Stimulated activated CD4-positive, alpha-beta T cell treated with anti-CD3 and anti-CD28 coated beads, Interleukin-2, amount 100 ng/mL, for 4 hours (primary cell): Measurements from ENCODE around the gene PIAS2.
"Not testable (repeated sequence)": the region's sequence is repeated elsewhere in the genome, so short reads cannot be mapped to it uniquely, and the experiment has no call there.

Experiments
- DNase-seq: peaks from one replicate; pipeline ENCODE4 v3.0.0-alpha.2; 2020; ENCODE audit warnings: low read depth

The PIAS2 gene

GRCh38 chr18:46909497-46909896, 7.8 kb downstream of the PIAS2 start:
- no peak for DNase-seq

GRCh38 chr18:46903406-46903805, 13.9 kb downstream of the PIAS2 start:
- no peak for DNase-seq

- no peak for DNase-seq
Observed at GRCh38 chr18:46899274-46899948, 17.9 kb downstream of the PIAS2 start.

GRCh38 chr18:46894124-46894523, 23.2 kb downstream of the PIAS2 start:
- DNase-seq = no peak

GRCh38 chr18:46893360-46893759, 23.9 kb downstream of the PIAS2 start:
- DNase-seq = no peak

- DNase-seq = no peak
Observed at GRCh38 chr18:46892842-46893241, 24.5 kb downstream of the PIAS2 start.

GRCh38 chr18:46891742-46892214, 25.5 kb downstream of the PIAS2 start:
- DNase-seq = no peak

GRCh38 chr18:46888965-46889364, 28.3 kb downstream of the PIAS2 start:
- no peak for DNase-seq

- no peak for DNase-seq
Observed at GRCh38 chr18:46886893-46887292, 30.4 kb downstream of the PIAS2 start.

- no peak for DNase-seq
Observed at GRCh38 chr18:46883180-46883579, 34.1 kb downstream of the PIAS2 start.

GRCh38 chr18:46877329-46877987, 39.8 kb downstream of the PIAS2 start:
- DNase-seq = no peak

GRCh38 chr18:46868169-46868921, 49.0 kb downstream of the PIAS2 start:
- no peak for DNase-seq

GRCh38 chr18:46867367-46868143, 49.8 kb downstream of the PIAS2 start:
- DNase-seq = no peak

- no peak for DNase-seq
Observed at GRCh38 chr18:46866523-46866922, 50.8 kb downstream of the PIAS2 start.

GRCh38 chr18:46865245-46865644, 52.1 kb downstream of the PIAS2 start:
- DNase-seq = not testable (repeated sequence)

- no peak for DNase-seq
Observed at GRCh38 chr18:46859855-46860254, 57.5 kb downstream of the PIAS2 start.

- DNase-seq = no peak
Observed at GRCh38 chr18:46858290-46858689, 59.0 kb downstream of the PIAS2 start.

GRCh38 chr18:46856973-46857372, 60.3 kb downstream of the PIAS2 start:
- no peak for DNase-seq

- no peak for DNase-seq
Observed at GRCh38 chr18:46849007-46849406, 68.3 kb downstream of the PIAS2 start.

- DNase-seq = no peak
Observed at GRCh38 chr18:46843372-46843771, 73.9 kb downstream of the PIAS2 start.

- no peak for DNase-seq
Observed at GRCh38 chr18:46842583-46842982, 74.7 kb downstream of the PIAS2 start.

GRCh38 chr18:46833899-46834298, 83.4 kb downstream of the PIAS2 start:
- no peak for DNase-seq
